Measurements from ENCODE around the gene DMPK. TPM values are rescaled to one million over a fixed set of nuclear protein-coding genes. Genes with fewer than 3 reads are reported as not detected.

Gene DMPK
- total and polyA plus RNA-seq, 9 of the 15 experiments (the other 6 are each of a cell fraction or from before 2014, with no cell fraction given) = 0.24 to 31.3 (median 7.3) TPM

- TF ChIP-seq USF1 (CRISPR knock-in tag; IDR thresholded peaks at IDR 0.05) = peak; percentile 31; the same call in 1 of the 2 replicates
- TF ChIP-seq, protein P1, sequence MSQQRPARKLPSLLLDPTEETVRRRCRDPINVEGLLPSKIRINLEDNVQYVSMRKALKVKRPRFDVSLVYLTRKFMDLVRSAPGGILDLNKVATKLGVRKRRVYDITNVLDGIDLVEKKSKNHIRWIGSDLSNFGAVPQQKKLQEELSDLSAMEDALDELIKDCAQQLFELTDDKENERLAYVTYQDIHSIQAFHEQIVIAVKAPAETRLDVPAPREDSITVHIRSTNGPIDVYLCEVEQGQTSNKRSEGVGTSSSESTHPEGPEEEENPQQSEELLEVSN (IDR thresholded peaks at IDR 0.05; ENCODE audit: borderline replicate concordance in 1 of 2, extremely low read depth in 1 of 2, insufficient read depth in 1 of 2, insufficient read length in 1 of 2, low read depth in 1 of 2, low read length in 1 of 2, poor library complexity in 1 of 2, severe bottlenecking in 1 of 2) = peak; percentile 16 to 69
- no peak for TF ChIP-seq ATF2 (CRISPR knock-in tag; IDR thresholded peaks at IDR 0.05)
- peak; percentile 52; the same call in 1 of the 2 replicates for TF ChIP-seq POLR2A (conservative IDR thresholded peaks at IDR 0.05)
- no peak for TF ChIP-seq TCF15 (CRISPR knock-in tag; IDR thresholded peaks at IDR 0.05)
- TF ChIP-seq FOXP1 (CRISPR knock-in tag; IDR thresholded peaks at IDR 0.05) = peak; percentile 21; the same call in 1 of the 2 replicates
- TF ChIP-seq HMGXB4 (CRISPR knock-in tag; IDR thresholded peaks at IDR 0.05) = no peak
- TF ChIP-seq, protein P2, sequence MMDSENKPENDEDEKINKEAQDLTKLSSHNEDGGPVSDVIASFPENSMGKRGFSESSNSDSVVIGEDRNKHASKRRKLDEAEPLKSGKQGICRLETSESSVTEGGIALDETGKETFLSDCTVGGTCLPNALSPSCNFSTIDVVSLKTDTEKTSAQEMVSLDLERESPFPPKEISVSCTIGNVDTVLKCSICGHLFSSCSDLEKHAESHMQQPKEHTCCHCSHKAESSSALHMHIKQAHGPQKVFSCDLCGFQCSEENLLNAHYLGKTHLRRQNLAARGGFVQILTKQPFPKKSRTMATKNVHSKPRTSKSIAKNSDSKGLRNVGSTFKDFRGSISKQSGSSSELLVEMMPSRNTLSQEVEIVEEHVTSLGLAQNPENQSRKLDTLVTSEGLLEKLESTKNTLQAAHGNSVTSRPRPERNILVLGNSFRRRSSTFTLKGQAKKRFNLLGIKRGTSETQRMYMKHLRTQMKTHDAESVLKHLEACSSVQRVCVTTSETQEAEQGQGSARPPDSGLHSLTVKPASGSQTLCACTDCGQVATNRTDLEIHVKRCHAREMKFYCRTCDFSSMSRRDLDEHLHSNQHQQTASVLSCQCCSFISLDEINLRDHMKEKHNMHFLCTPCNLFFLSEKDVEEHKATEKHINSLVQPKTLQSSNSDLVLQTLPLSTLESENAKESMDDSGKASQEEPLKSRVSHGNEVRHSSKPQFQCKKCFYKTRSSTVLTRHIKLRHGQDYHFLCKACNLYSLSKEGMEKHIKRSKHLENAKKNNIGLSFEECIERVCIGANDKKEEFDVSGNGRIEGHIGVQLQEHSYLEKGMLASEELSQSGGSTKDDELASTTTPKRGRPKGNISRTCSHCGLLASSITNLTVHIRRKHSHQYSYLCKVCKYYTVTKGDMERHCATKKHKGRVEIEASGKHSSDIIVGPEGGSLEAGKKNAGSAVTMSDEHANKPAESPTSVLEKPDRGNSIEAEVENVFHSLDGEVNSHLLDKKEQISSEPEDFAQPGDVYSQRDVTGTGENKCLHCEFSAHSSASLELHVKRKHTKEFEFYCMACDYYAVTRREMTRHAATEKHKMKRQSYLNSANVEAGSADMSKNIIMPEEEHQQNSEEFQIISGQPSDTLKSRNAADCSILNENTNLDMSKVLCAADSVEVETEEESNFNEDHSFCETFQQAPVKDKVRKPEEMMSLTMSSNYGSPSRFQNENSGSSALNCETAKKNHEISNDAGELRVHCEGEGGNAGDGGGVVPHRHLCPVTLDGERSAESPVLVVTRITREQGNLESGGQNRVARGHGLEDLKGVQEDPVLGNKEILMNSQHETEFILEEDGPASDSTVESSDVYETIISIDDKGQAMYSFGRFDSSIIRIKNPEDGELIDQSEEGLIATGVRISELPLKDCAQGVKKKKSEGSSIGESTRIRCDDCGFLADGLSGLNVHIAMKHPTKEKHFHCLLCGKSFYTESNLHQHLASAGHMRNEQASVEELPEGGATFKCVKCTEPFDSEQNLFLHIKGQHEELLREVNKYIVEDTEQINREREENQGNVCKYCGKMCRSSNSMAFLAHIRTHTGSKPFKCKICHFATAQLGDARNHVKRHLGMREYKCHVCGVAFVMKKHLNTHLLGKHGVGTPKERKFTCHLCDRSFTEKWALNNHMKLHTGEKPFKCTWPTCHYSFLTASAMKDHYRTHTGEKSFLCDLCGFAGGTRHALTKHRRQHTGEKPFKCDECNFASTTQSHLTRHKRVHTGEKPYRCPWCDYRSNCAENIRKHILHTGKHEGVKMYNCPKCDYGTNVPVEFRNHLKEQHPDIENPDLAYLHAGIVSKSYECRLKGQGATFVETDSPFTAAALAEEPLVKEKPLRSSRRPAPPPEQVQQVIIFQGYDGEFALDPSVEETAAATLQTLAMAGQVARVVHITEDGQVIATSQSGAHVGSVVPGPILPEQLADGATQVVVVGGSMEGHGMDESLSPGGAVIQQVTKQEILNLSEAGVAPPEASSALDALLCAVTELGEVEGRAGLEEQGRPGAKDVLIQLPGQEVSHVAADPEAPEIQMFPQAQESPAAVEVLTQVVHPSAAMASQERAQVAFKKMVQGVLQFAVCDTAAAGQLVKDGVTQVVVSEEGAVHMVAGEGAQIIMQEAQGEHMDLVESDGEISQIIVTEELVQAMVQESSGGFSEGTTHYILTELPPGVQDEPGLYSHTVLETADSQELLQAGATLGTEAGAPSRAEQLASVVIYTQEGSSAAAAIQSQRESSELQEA (IDR thresholded peaks at IDR 0.05; ENCODE audit: low read depth) = no peak
- peak; percentile 89 for TF ChIP-seq CHD1 (IDR thresholded peaks at IDR 0.05; ENCODE audit: low read length)
- TF ChIP-seq ELK1 (CRISPR knock-in tag; IDR thresholded peaks at IDR 0.05) = no peak
Measured at GRCh38 chr19:45767881-45768654, 14.2 kb downstream of the DMPK start (continued).

Data from K562 (cell line).